ENCODE measurements around the gene OR10G8.

Gene OR10G8

DNA sequence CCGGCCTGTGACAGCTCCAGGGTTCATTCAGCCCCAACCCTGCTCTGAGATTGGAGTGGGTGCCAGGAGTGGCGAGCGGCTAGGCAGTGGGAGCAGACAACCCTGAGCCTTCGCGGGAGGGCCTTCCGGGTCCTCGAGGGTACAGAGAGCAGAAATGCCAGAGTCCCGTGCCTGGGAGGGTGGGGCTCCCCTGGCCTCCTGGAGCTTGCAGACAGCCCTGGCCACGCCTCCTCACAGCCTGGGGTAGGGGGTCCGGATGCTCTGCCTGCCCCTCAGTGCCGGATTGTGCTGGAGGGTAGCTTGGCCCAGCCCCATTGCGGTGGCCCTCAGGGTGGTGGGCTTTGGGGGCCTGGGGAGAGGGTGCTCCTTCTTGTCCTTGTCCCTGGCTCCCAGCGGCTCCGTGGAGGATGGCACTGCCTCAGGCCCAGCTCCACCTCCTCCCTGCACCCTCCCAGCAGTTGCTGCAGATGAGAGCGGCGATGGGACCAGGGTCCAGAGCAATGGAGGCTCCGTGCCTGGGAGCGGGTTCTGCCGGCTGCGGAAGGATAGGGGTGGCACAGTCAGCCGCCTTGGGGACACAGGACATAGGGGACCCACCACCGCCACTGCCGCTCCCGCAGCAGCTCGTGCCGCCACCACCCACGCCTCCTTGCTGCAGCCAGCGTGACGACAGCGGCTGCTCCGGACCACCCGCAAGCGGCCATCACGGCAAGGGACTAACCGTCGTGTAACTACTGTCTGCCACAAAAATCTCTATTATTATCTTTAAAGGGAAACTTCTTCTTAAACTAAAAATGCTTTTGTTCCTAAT is 49.4 kb downstream of the OR10G8 start:
- no peak for DNase-seq (ENCODE audit: low read depth)
- TF ChIP-seq, protein P1, sequence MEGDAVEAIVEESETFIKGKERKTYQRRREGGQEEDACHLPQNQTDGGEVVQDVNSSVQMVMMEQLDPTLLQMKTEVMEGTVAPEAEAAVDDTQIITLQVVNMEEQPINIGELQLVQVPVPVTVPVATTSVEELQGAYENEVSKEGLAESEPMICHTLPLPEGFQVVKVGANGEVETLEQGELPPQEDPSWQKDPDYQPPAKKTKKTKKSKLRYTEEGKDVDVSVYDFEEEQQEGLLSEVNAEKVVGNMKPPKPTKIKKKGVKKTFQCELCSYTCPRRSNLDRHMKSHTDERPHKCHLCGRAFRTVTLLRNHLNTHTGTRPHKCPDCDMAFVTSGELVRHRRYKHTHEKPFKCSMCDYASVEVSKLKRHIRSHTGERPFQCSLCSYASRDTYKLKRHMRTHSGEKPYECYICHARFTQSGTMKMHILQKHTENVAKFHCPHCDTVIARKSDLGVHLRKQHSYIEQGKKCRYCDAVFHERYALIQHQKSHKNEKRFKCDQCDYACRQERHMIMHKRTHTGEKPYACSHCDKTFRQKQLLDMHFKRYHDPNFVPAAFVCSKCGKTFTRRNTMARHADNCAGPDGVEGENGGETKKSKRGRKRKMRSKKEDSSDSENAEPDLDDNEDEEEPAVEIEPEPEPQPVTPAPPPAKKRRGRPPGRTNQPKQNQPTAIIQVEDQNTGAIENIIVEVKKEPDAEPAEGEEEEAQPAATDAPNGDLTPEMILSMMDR (IDR thresholded peaks at IDR 0.05; ENCODE audit: low read length, missing control alignments): no peak
- H3K4me3 ChIP-seq (replicated peaks; ENCODE audit: low read depth, low read length): peak overlapping the region; percentile 50

DNA sequence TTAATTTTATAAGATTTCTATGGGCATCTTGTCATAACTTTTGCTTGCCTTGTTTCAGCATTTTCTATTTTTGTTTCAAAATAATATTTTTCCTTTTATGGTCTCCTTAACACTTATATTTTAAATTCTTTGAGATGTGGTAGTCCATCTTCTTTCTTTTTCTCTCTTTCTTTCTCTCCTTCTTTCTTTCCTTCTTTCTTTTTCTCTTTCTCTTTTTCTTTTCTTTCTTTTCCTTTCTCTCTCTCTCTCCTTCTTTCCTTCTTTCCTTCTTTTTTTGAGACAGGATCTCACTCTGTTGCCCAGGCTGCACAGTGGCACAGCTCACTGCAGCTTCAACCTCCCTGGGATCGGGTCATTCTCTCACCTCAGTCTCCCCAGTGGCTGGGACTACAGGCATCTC is 50.7 kb downstream of the OR10G8 start:
- H3K4me3 ChIP-seq (replicated peaks; ENCODE audit: low read depth, low read length): no peak overlapping the region
- DNase-seq (ENCODE audit: low read depth): no peak
- TF ChIP-seq, protein P1 (IDR thresholded peaks at IDR 0.05; ENCODE audit: low read length, missing control alignments): no peak

DNA sequence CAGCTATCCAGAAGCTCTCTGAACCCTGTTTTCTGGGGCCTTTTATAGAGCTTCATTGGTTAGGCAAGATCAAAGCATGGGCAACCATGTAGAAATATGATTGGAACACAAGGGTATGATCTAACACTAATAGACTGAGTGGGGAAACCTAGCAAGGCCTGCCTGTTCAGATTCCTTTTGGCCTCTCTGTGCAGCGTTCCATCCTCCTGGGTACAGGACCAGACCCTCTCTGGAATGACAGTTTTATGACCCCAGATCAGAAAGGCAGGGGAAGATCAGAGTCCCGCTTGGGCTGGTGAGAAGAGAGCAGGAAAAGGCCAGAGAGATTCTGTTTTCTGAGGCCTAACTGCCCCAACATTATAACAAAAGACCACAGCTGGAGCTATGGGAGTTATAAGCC is 52.0 kb downstream of the OR10G8 start:
- TF ChIP-seq, protein P1 (IDR thresholded peaks at IDR 0.05; ENCODE audit: low read length, missing control alignments): no peak
- DNase-seq (ENCODE audit: low read depth): no peak
- H3K4me3 ChIP-seq (replicated peaks; ENCODE audit: low read depth, low read length): no peak overlapping the region

DNA sequence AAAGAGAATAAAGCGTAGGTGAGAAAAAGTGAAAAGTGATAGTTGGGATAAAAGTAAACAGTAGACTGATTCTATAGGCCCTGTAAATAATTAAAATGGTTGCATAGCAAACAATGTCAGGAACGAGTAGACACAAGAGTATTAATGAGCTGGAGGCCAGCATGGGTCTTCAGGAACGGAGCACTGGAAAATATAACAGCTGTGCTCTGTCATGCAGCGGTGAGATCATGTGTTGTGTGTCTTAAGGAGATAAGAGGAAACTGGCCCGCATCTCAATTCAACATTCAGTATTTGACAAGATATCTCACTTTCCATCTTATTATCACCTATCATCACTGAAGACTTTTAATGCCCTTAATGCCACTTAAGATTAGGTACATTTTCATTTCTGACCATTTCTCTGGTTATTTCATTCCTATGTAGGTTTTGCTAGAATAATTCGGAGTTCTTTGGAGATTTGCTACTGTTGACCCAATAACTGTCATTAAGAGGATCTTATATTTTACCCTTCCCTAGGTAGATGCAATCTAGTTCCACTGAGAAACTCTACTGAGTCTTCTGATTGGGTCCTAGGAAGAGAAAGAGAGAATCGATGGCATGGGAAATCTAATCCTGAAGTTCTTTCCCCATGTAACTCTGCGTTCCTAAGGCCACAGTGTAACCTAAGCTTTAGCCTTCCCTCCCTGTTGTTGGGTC is 53.2 kb downstream of the OR10G8 start:
- peak; percentile 28 for DNase-seq (ENCODE audit: low read depth)
- TF ChIP-seq, protein P1 (IDR thresholded peaks at IDR 0.05; ENCODE audit: low read length, missing control alignments): no peak
- H3K4me3 ChIP-seq (replicated peaks; ENCODE audit: low read depth, low read length): no peak overlapping the region

Measured in fibroblast of pulmonary artery (primary cell).